ENCODE data around the gene DRD3.

DNA sequence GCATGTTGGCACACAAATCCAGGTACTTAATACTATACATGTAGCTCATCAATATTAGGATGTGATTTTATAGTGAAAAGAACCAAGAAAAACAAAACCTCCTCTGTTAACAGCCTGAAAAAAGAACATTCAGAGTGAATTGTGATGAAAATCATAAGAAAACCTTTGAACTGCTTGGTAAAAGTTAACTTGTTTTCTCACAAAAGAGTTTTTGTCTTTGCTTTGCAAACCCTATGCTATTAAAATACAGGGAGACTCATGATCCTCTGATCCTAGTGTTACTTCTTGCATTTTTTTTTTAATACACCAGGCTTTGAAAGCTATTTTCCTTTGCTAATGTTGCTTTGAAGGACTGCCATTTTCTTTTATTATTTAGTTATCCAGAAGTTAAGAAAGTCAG, 98.7 kb downstream of the DRD3 start:
- TF ChIP-seq, protein P1, sequence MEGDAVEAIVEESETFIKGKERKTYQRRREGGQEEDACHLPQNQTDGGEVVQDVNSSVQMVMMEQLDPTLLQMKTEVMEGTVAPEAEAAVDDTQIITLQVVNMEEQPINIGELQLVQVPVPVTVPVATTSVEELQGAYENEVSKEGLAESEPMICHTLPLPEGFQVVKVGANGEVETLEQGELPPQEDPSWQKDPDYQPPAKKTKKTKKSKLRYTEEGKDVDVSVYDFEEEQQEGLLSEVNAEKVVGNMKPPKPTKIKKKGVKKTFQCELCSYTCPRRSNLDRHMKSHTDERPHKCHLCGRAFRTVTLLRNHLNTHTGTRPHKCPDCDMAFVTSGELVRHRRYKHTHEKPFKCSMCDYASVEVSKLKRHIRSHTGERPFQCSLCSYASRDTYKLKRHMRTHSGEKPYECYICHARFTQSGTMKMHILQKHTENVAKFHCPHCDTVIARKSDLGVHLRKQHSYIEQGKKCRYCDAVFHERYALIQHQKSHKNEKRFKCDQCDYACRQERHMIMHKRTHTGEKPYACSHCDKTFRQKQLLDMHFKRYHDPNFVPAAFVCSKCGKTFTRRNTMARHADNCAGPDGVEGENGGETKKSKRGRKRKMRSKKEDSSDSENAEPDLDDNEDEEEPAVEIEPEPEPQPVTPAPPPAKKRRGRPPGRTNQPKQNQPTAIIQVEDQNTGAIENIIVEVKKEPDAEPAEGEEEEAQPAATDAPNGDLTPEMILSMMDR (conservative IDR thresholded peaks at IDR 0.05): no peak
- no peak for TF ChIP-seq ZFX (IDR thresholded peaks at IDR 0.05)
